GM23338 (cell line): ENCODE results near the gene SASH3. TPM values are rescaled to one million over a fixed set of nuclear protein-coding genes. Genes with fewer than 3 reads are reported as not detected.

Source experiments
- ATAC-seq: fragments of 200-7000 bp; cut with Tn5 transposase; 3 replicates; pipeline ENCODE4 v1.9.1; 2020
- DNase-seq: peaks from one replicate; pipeline ENCODE4 v3.0.0-alpha.2; 2015; ENCODE audit warnings: low spot score
- H2AFZ ChIP-seq: fragments of 200-600 bp; sonication (generic); 2 replicates; pipeline ENCODE4 v1.8.0; 2016; ENCODE audit warnings: antibody characterized with exemption, mild to moderate bottlenecking, moderate library complexity
- H3F3A ChIP-seq: fragments of 200-600 bp; sonication (generic); replicated peaks from 2 replicates; pipeline ENCODE4 v1.8.0; 2017; ENCODE audit warnings: antibody characterized with exemption, mixed run types, low read depth
- H3K27ac ChIP-seq: fragments of 200-600 bp; sonication (generic); 2 replicates; pipeline ENCODE4 v1.6.1; 2016; ENCODE audit warnings: low read depth
- H3K27me3 ChIP-seq: fragments of 200-600 bp; sonication (generic); 2 replicates; pipeline ENCODE4 v1.8.0; 2016; ENCODE audit warnings: mild to moderate bottlenecking, mixed run types, moderate library complexity; ENCODE audit not compliant: insufficient read depth
- H3K36me3 ChIP-seq: fragments of 200-600 bp; sonication (generic); 2 replicates; pipeline ENCODE4 v1.8.0; 2016; ENCODE audit warnings: mild to moderate bottlenecking; ENCODE audit not compliant: insufficient read depth
- H3K4me1 ChIP-seq: fragments of 200-600 bp; sonication (generic); 2 replicates; pipeline ENCODE4 v1.8.0; 2016; ENCODE audit warnings: mild to moderate bottlenecking, moderate library complexity; ENCODE audit not compliant: insufficient read depth
- H3K4me2 ChIP-seq: fragments of 200-600 bp; sonication (generic); 2 replicates; pipeline ENCODE4 v1.7.1; 2017; ENCODE audit warnings: mixed run types
- H3K4me3 ChIP-seq: fragments of 200-600 bp; sonication (generic); 2 replicates; pipeline ENCODE4 v1.6.1; 2016; ENCODE audit warnings: mixed run types
- H3K79me2 ChIP-seq: fragments of 200-600 bp; sonication (generic); replicated peaks from 2 replicates; pipeline ENCODE4 v1.8.0; 2017; ENCODE audit warnings: mild to moderate bottlenecking; ENCODE audit not compliant: insufficient read depth
- H3K9me2 ChIP-seq: fragments of 200-600 bp; sonication (generic); 2 replicates; pipeline ENCODE4 v1.8.0; 2017; ENCODE audit not compliant: insufficient read depth
- H4K20me1 ChIP-seq: fragments of 200-600 bp; sonication (generic); replicated peaks from 2 replicates; pipeline ENCODE4 v1.8.0; 2017; ENCODE audit warnings: mild to moderate bottlenecking; ENCODE audit not compliant: insufficient read depth
- H3K27ac Mint-ChIP-seq: 2 replicates; pipeline ENCODE4 v1.8.0; 2020; ENCODE audit warnings: inconsistent platforms, mild to moderate bottlenecking, moderate library complexity, mixed read lengths
- H3K27me3 Mint-ChIP-seq: 3 replicates; pipeline ENCODE4 v1.8.0; 2022; ENCODE audit warnings: low read depth, mild to moderate bottlenecking, moderate library complexity, mixed read lengths, inconsistent platforms; ENCODE audit not compliant: insufficient read depth, poor library complexity
- H3K36me3 Mint-ChIP-seq: 3 replicates; pipeline ENCODE4 v1.8.0; 2021; ENCODE audit warnings: low read depth, mild to moderate bottlenecking, inconsistent platforms, moderate library complexity, mixed read lengths
- H3K4me1 Mint-ChIP-seq: 3 replicates; pipeline ENCODE4 v1.8.0; 2020; ENCODE audit warnings: mild to moderate bottlenecking, inconsistent platforms, mixed read lengths
- H3K4me3 Mint-ChIP-seq: 3 replicates; pipeline ENCODE4 v1.8.0; 2021; ENCODE audit warnings: moderate library complexity, mild to moderate bottlenecking, inconsistent platforms, mixed read lengths
- H3K9me3 Mint-ChIP-seq: 3 replicates; pipeline ENCODE4 v1.8.0; 2020; ENCODE audit warnings: moderate library complexity, mild to moderate bottlenecking, inconsistent platforms, mixed read lengths
- CREB1 ChIP-seq: fragments of 250-450 bp; sonication (Bioruptor Pico); IDR thresholded peaks from 2 replicates; pipeline ENCODE4 v1.5.0; 2020; ENCODE audit warnings: low read depth, mild to moderate bottlenecking, moderate library complexity
- EZH2 ChIP-seq: fragments of 200-600 bp; sonication (generic); IDR thresholded peaks from one replicate; pipeline ENCODE4 v1.8.0; 2017; ENCODE audit warnings: antibody characterized with exemption, mild to moderate bottlenecking, low read depth; ENCODE audit not compliant: unreplicated experiment
- EZH2phosphoT487 ChIP-seq: fragments of 200-600 bp; sonication (generic); IDR thresholded peaks from one replicate; pipeline ENCODE4 v1.8.1; 2018; ENCODE audit warnings: antibody characterized with exemption; ENCODE audit not compliant: unreplicated experiment
- JUNB ChIP-seq: IDR thresholded peaks from one replicate; pipeline ENCODE4 v1.6.1; 2016; ENCODE audit warnings: antibody characterized with exemption; ENCODE audit not compliant: unreplicated experiment
- NANOG ChIP-seq: IDR thresholded peaks from 2 replicates; pipeline ENCODE4 v1.6.1; 2016; ENCODE audit warnings: antibody characterized with exemption, borderline replicate concordance
- POLR2AphosphoS5 ChIP-seq: IDR thresholded peaks from 2 replicates; pipeline ENCODE4 v1.6.1; 2016; ENCODE audit warnings: antibody characterized with exemption, low read depth
- STAT1 ChIP-seq: IDR thresholded peaks from one replicate; pipeline ENCODE4 v1.6.1; 2016; ENCODE audit warnings: antibody characterized with exemption; ENCODE audit not compliant: unreplicated experiment
- ZNF114 ChIP-seq: fragments of 250-450 bp; sonication (Bioruptor Pico); IDR thresholded peaks from 2 replicates; pipeline ENCODE4 v1.5.0; 2020; ENCODE audit warnings: mild to moderate bottlenecking, moderate library complexity
- ZNF331 ChIP-seq: fragments of 250-450 bp; sonication (Bioruptor Pico); IDR thresholded peaks from 2 replicates; pipeline ENCODE4 v1.5.0; 2020; ENCODE audit warnings: low read depth, mild to moderate bottlenecking, moderate library complexity
- polyA plus RNA-seq: library from polyadenylated mRNA; unstranded; fragments of >200 nt; fragmentation: Nextera tagmentation; extraction: Ambion mirVana; gene quantifications from 2 replicates; pipeline ENCODE4 v1.2.1, GENCODE V29; 2016
- total RNA-seq: library from RNA; depleted of rRNA; stranded (reverse); fragments of >200 nt; shearing (Covaris generic); gene quantifications from 2 replicates; pipeline ENCODE4 v1.2.3, GENCODE V29; 2014
- TF ChIP-seq, protein P1 (sequence below), 2 experiments: fragments of 200-600 bp in 1 of 2; sonication (generic) in 1 of 2; conservative IDR thresholded peaks; 2 replicates each; pipeline versions ENCODE4 v1.5.1 to v1.6.1; 2016 to 2017; ENCODE audit warnings: antibody characterized with exemption in 2 of 2, low read depth in 2 of 2, mild to moderate bottlenecking in 2 of 2, moderate library complexity in 1 of 2
- TF ChIP-seq, protein P2 (sequence below): IDR thresholded peaks from one replicate; pipeline ENCODE4 v1.6.1; 2018; ENCODE audit warnings: antibody characterized with exemption; ENCODE audit not compliant: unreplicated experiment
- TF ChIP-seq, protein P3 (sequence below): fragments of 250-450 bp; sonication (Bioruptor Pico); IDR thresholded peaks from 2 replicates; pipeline ENCODE4 v1.5.0; 2020; ENCODE audit warnings: mild to moderate bottlenecking, moderate library complexity
- TF ChIP-seq, protein P4 (sequence below): IDR thresholded peaks from 2 replicates; pipeline ENCODE4 v1.6.1; 2016; ENCODE audit warnings: antibody characterized with exemption

SASH3 gene
- total and polyA plus RNA-seq, 2 experiments from 2014 or later, result 0.18 TPM; not detected in 1

DNA sequence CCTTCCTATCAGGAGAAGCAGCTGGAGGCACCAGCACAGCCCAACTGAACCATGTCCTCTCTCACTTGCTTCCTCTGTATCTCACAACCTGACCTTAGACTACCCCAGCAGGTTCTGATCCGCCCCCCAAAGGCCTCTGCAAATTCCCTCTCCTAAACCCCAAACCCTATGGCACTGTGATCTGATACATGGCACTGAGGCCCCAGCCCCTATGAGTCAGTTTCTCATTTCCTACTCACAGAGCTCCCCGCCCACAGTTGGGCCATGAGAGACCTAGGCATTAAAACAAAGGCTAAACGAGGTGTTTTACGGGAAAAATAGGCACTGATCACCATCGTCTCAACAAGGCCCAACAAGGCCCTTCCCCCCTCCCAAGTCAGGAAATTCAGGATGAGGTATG is 19.1 kb downstream of the SASH3 start:
- no peak overlapping the region for H2AFZ ChIP-seq
- H3K27ac ChIP-seq, result no peak overlapping the region
- no peaks in the 10 kb centered on the region for H3K4me1 ChIP-seq
- H3K4me3 ChIP-seq, result no peak overlapping the region
- H3K27ac Mint-ChIP-seq, result no peak overlapping the region
- H3K36me3 Mint-ChIP-seq, result peaks cover 15% of the 10 kb centered on the region; the same call in 2 of the 3 replicates
- H3F3A ChIP-seq, result no peaks in the 10 kb centered on the region
- no peak for TF ChIP-seq JUNB
- TF ChIP-seq EZH2phosphoT487, result no peak
- no peak for TF ChIP-seq POLR2AphosphoS5
- no peak for TF ChIP-seq ZNF331 (CRISPR knock-in tag)
- no peak for TF ChIP-seq EZH2
- TF ChIP-seq, protein P1, sequence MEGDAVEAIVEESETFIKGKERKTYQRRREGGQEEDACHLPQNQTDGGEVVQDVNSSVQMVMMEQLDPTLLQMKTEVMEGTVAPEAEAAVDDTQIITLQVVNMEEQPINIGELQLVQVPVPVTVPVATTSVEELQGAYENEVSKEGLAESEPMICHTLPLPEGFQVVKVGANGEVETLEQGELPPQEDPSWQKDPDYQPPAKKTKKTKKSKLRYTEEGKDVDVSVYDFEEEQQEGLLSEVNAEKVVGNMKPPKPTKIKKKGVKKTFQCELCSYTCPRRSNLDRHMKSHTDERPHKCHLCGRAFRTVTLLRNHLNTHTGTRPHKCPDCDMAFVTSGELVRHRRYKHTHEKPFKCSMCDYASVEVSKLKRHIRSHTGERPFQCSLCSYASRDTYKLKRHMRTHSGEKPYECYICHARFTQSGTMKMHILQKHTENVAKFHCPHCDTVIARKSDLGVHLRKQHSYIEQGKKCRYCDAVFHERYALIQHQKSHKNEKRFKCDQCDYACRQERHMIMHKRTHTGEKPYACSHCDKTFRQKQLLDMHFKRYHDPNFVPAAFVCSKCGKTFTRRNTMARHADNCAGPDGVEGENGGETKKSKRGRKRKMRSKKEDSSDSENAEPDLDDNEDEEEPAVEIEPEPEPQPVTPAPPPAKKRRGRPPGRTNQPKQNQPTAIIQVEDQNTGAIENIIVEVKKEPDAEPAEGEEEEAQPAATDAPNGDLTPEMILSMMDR (conservative IDR thresholded peaks at IDR 0.05; ENCODE audit: low read depth in 2 of 2), result no peak
- TF ChIP-seq ZNF114, result no peak
- TF ChIP-seq, protein P2, sequence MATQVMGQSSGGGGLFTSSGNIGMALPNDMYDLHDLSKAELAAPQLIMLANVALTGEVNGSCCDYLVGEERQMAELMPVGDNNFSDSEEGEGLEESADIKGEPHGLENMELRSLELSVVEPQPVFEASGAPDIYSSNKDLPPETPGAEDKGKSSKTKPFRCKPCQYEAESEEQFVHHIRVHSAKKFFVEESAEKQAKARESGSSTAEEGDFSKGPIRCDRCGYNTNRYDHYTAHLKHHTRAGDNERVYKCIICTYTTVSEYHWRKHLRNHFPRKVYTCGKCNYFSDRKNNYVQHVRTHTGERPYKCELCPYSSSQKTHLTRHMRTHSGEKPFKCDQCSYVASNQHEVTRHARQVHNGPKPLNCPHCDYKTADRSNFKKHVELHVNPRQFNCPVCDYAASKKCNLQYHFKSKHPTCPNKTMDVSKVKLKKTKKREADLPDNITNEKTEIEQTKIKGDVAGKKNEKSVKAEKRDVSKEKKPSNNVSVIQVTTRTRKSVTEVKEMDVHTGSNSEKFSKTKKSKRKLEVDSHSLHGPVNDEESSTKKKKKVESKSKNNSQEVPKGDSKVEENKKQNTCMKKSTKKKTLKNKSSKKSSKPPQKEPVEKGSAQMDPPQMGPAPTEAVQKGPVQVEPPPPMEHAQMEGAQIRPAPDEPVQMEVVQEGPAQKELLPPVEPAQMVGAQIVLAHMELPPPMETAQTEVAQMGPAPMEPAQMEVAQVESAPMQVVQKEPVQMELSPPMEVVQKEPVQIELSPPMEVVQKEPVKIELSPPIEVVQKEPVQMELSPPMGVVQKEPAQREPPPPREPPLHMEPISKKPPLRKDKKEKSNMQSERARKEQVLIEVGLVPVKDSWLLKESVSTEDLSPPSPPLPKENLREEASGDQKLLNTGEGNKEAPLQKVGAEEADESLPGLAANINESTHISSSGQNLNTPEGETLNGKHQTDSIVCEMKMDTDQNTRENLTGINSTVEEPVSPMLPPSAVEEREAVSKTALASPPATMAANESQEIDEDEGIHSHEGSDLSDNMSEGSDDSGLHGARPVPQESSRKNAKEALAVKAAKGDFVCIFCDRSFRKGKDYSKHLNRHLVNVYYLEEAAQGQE, result no peak
- no peak for TF ChIP-seq STAT1
- TF ChIP-seq, protein P3, sequence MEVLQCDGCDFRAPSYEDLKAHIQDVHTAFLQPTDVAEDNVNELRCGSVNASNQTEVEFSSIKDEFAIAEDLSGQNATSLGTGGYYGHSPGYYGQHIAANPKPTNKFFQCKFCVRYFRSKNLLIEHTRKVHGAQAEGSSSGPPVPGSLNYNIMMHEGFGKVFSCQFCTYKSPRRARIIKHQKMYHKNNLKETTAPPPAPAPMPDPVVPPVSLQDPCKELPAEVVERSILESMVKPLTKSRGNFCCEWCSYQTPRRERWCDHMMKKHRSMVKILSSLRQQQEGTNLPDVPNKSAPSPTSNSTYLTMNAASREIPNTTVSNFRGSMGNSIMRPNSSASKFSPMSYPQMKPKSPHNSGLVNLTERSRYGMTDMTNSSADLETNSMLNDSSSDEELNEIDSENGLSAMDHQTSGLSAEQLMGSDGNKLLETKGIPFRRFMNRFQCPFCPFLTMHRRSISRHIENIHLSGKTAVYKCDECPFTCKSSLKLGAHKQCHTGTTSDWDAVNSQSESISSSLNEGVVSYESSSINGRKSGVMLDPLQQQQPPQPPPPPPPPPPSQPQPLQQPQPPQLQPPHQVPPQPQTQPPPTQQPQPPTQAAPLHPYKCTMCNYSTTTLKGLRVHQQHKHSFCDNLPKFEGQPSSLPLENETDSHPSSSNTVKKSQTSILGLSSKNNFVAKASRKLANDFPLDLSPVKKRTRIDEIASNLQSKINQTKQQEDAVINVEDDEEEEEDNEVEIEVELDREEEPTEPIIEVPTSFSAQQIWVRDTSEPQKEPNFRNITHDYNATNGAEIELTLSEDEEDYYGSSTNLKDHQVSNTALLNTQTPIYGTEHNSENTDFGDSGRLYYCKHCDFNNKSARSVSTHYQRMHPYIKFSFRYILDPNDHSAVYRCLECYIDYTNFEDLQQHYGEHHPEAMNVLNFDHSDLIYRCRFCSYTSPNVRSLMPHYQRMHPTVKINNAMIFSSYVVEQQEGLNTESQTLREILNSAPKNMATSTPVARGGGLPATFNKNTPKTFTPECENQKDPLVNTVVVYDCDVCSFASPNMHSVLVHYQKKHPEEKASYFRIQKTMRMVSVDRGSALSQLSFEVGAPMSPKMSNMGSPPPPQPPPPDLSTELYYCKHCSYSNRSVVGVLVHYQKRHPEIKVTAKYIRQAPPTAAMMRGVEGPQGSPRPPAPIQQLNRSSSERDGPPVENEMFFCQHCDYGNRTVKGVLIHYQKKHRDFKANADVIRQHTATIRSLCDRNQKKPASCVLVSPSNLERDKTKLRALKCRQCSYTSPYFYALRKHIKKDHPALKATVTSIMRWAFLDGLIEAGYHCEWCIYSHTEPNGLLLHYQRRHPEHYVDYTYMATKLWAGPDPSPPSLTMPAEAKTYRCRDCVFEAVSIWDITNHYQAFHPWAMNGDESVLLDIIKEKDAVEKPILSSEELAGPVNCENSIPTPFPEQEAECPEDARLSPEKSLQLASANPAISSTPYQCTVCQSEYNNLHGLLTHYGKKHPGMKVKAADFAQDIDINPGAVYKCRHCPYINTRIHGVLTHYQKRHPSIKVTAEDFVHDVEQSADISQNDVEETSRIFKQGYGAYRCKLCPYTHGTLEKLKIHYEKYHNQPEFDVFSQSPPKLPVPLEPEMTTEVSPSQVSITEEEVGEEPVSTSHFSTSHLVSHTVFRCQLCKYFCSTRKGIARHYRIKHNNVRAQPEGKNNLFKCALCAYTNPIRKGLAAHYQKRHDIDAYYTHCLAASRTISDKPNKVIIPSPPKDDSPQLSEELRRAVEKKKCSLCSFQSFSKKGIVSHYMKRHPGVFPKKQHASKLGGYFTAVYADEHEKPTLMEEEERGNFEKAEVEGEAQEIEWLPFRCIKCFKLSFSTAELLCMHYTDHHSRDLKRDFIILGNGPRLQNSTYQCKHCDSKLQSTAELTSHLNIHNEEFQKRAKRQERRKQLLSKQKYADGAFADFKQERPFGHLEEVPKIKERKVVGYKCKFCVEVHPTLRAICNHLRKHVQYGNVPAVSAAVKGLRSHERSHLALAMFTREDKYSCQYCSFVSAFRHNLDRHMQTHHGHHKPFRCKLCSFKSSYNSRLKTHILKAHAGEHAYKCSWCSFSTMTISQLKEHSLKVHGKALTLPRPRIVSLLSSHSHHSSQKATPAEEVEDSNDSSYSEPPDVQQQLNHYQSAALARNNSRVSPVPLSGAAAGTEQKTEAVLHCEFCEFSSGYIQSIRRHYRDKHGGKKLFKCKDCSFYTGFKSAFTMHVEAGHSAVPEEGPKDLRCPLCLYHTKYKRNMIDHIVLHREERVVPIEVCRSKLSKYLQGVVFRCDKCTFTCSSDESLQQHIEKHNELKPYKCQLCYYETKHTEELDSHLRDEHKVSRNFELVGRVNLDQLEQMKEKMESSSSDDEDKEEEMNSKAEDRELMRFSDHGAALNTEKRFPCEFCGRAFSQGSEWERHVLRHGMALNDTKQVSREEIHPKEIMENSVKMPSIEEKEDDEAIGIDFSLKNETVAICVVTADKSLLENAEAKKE (CRISPR knock-in tag), result no peak
- TF ChIP-seq, protein P4, sequence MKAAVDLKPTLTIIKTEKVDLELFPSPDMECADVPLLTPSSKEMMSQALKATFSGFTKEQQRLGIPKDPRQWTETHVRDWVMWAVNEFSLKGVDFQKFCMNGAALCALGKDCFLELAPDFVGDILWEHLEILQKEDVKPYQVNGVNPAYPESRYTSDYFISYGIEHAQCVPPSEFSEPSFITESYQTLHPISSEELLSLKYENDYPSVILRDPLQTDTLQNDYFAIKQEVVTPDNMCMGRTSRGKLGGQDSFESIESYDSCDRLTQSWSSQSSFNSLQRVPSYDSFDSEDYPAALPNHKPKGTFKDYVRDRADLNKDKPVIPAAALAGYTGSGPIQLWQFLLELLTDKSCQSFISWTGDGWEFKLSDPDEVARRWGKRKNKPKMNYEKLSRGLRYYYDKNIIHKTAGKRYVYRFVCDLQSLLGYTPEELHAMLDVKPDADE, result no peak
- TF ChIP-seq NANOG, result no peak
- no peak for TF ChIP-seq CREB1 (CRISPR knock-in tag)
- H3K9me3 Mint-ChIP-seq, result no peaks in the 10 kb centered on the region
- no peak overlapping the region for H3K4me3 Mint-ChIP-seq
- no peaks in the 10 kb centered on the region for H3K4me1 Mint-ChIP-seq
- H3K36me3 ChIP-seq, result no peaks in the 10 kb centered on the region
- H3K27me3 Mint-ChIP-seq, result peaks cover 2% of the 10 kb centered on the region
- H3K27me3 ChIP-seq, result no peaks in the 10 kb centered on the region
- H3K79me2 ChIP-seq, result no peaks in the 10 kb centered on the region
- ATAC-seq (no peak), DNase-seq (no peak)
- H3K9me2 ChIP-seq, result no peaks in the 10 kb centered on the region
- no peak overlapping the region for H3K4me2 ChIP-seq
- no peaks in the 10 kb centered on the region for H4K20me1 ChIP-seq
